ENCODE data around the gene CETP.

DNA sequence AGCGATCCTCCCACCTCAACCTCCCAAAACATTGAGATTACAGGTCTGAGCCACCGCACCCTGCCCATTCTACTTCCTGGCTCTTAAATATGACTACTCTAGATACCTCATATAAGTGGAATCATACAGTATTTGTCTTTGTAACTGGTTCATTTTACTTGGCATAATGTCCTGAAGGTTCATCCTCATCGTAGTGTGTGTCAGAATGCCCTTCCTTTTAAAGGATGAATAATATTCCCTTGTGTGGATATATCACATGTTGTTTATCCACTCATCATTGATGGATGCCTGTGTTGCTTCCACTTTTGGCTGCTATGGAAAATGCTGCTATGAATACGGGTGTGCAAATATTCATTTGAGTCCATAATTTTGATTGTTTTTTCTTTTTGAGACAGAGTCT lies 5.7 kb upstream of the CETP start:
- no peak for TF ChIP-seq TRIM24 (IDR thresholded peaks at IDR 0.05)
- TF ChIP-seq, protein P1, sequence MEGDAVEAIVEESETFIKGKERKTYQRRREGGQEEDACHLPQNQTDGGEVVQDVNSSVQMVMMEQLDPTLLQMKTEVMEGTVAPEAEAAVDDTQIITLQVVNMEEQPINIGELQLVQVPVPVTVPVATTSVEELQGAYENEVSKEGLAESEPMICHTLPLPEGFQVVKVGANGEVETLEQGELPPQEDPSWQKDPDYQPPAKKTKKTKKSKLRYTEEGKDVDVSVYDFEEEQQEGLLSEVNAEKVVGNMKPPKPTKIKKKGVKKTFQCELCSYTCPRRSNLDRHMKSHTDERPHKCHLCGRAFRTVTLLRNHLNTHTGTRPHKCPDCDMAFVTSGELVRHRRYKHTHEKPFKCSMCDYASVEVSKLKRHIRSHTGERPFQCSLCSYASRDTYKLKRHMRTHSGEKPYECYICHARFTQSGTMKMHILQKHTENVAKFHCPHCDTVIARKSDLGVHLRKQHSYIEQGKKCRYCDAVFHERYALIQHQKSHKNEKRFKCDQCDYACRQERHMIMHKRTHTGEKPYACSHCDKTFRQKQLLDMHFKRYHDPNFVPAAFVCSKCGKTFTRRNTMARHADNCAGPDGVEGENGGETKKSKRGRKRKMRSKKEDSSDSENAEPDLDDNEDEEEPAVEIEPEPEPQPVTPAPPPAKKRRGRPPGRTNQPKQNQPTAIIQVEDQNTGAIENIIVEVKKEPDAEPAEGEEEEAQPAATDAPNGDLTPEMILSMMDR (IDR thresholded peaks at IDR 0.05 in 2 of 3, conservative IDR thresholded peaks at IDR 0.05 in 1 of 3; ENCODE audit: insufficient read depth in 2 of 3, low read depth in 1 of 3, low read length in 3 of 3) = no peak
- no peak for TF ChIP-seq JUN (IDR thresholded peaks at IDR 0.05; ENCODE audit: borderline replicate concordance, low read depth, low read length)
- TF ChIP-seq JUN (CRISPR knock-in tag; IDR thresholded peaks at IDR 0.05; ENCODE audit: borderline replicate concordance) = no peak
- TF ChIP-seq, protein P2, sequence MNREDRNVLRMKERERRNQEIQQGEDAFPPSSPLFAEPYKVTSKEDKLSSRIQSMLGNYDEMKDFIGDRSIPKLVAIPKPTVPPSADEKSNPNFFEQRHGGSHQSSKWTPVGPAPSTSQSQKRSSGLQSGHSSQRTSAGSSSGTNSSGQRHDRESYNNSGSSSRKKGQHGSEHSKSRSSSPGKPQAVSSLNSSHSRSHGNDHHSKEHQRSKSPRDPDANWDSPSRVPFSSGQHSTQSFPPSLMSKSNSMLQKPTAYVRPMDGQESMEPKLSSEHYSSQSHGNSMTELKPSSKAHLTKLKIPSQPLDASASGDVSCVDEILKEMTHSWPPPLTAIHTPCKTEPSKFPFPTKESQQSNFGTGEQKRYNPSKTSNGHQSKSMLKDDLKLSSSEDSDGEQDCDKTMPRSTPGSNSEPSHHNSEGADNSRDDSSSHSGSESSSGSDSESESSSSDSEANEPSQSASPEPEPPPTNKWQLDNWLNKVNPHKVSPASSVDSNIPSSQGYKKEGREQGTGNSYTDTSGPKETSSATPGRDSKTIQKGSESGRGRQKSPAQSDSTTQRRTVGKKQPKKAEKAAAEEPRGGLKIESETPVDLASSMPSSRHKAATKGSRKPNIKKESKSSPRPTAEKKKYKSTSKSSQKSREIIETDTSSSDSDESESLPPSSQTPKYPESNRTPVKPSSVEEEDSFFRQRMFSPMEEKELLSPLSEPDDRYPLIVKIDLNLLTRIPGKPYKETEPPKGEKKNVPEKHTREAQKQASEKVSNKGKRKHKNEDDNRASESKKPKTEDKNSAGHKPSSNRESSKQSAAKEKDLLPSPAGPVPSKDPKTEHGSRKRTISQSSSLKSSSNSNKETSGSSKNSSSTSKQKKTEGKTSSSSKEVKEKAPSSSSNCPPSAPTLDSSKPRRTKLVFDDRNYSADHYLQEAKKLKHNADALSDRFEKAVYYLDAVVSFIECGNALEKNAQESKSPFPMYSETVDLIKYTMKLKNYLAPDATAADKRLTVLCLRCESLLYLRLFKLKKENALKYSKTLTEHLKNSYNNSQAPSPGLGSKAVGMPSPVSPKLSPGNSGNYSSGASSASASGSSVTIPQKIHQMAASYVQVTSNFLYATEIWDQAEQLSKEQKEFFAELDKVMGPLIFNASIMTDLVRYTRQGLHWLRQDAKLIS (CRISPR knock-in tag; IDR thresholded peaks at IDR 0.05) = no peak
- no peak for TF ChIP-seq XRCC5 (IDR thresholded peaks at IDR 0.05; ENCODE audit: low read depth, low read length)

All from K562 (cell line).